GM12878 (cell line): Measurements from ENCODE around the gene MATN3. TPM values are rescaled to one million over a fixed set of nuclear protein-coding genes. Genes with fewer than 3 reads are reported as not detected.

Experiments used
- ATAC-seq: fragments of 200-7000 bp; cut with Tn5 transposase; 3 replicates; pipeline ENCODE4 v1.9.1; 2020; ENCODE audit warnings: mild to moderate bottlenecking, moderate library complexity
- BruUV-seq: library from RNA; stranded (reverse); fragments of 400-500 nt; replicated peaks from 2 replicates; lab custom pipeline; 2021; lab: Mats Ljungman, UMichigan
- CTCF ChIA-PET: fragments of 300-600 bp; sonication (Branson Sonifier 250); formaldehyde crosslinking; extraction: SDS; loops from one replicate; lab custom pipeline; 2021; ENCODE audit warnings: inconsistent platforms; lab: Yijun Ruan, JAX
- POLR2A ChIA-PET: fragments of 350-600 bp; formaldehyde crosslinking; extraction: SDS; loops from one replicate; lab custom pipeline; 2021; ENCODE audit warnings: inconsistent platforms; lab: Charles Lee
- RAD21 ChIA-PET: fragments of 300-600 bp; sonication (Branson Sonifier 250); formaldehyde crosslinking; loops from one replicate; lab custom pipeline; 2023; ENCODE audit warnings: antibody characterized with exemption; ENCODE audit not compliant: unreplicated experiment; lab: Charles Lee
- SMC1A ChIA-PET: fragments of 300-600 bp; sonication (Branson Sonifier 250); formaldehyde crosslinking; loops from one replicate; lab custom pipeline; 2023; ENCODE audit not compliant: unreplicated experiment, uncharacterized antibody; lab: Charles Lee
- DNase-seq: peaks from one replicate; pipeline ENCODE4 v3.0.0-alpha.2; 2011; ENCODE audit warnings: low read depth, low spot score
- FAIRE-seq: peaks from 3 replicates; lab custom pipeline; 2011; peaks lifted over from hg19 to GRCh38; lab: Jason Lieb, UNC
- H2AFZ ChIP-seq: 2 replicates; pipeline ENCODE4 v1.6.0; 2011; ENCODE audit warnings: low read depth, low read length, control low read depth; ENCODE audit not compliant: control insufficient read depth
- H3K27ac ChIP-seq: 2 replicates; pipeline ENCODE4 v1.5.1; 2011; ENCODE audit warnings: control low read depth; ENCODE audit not compliant: control insufficient read depth, insufficient read depth
- H3K27me3 ChIP-seq, 2 experiments: replicated peaks in 1 of 2; 2 replicates each; pipeline versions ENCODE4 v1.6.0 to v1.6.1; 2011; ENCODE audit warnings: low read length in 1 of 2; ENCODE audit not compliant: control insufficient read depth in 2 of 2, insufficient read depth in 2 of 2
- H3K36me3 ChIP-seq, 2 experiments: 2 replicates each; pipeline ENCODE4 v1.5.1; 2011; ENCODE audit warnings: low read length in 1 of 2; ENCODE audit not compliant: control insufficient read depth in 2 of 2, insufficient read depth in 2 of 2
- H3K4me1 ChIP-seq: 2 replicates; pipeline ENCODE4 v1.6.1; 2011; ENCODE audit warnings: mild to moderate bottlenecking, low read length, moderate library complexity, mixed read lengths; ENCODE audit not compliant: control insufficient read depth, insufficient read depth
- H3K4me2 ChIP-seq: 2 replicates; pipeline ENCODE4 v1.6.0; 2011; ENCODE audit warnings: control low read depth; ENCODE audit not compliant: control insufficient read depth, insufficient read depth
- H3K4me3 ChIP-seq: fragments of 200-600 bp; sonication (generic); 2 replicates; pipeline ENCODE4 v1.5.1; 2016
- H3K79me2 ChIP-seq: 2 replicates; pipeline ENCODE4 v1.6.0; 2011; ENCODE audit warnings: low read length; ENCODE audit not compliant: control insufficient read depth, insufficient read depth
- H3K9ac ChIP-seq: 2 replicates; pipeline ENCODE4 v1.8.0; 2011; ENCODE audit warnings: low read length, control low read depth, mixed read lengths; ENCODE audit not compliant: control insufficient read depth, insufficient read depth
- H3K9me3 ChIP-seq: replicated peaks from 3 replicates; pipeline ENCODE4 v1.5.1; 2011; ENCODE audit warnings: mild to moderate bottlenecking, low read length; ENCODE audit not compliant: control insufficient read depth, insufficient read depth
- H4K20me1 ChIP-seq: 2 replicates; pipeline ENCODE4 v1.6.0; 2011; ENCODE audit not compliant: control insufficient read depth, insufficient read depth
- BMI1 ChIP-seq: fragments of 450-650 bp; IDR thresholded peaks from 2 replicates; pipeline ENCODE4 v1.6.1; 2016; ENCODE audit warnings: mild to moderate bottlenecking, moderate library complexity, borderline replicate concordance
- CHD4 ChIP-seq: fragments of 200-600 bp; sonication (generic); IDR thresholded peaks from 2 replicates; pipeline ENCODE4 v1.6.1; 2016; ENCODE audit warnings: mild to moderate bottlenecking
- NFXL1 ChIP-seq: fragments of 450-650 bp; IDR thresholded peaks from 2 replicates; pipeline ENCODE4 v1.6.1; 2017; ENCODE audit warnings: antibody characterized with exemption, mild to moderate bottlenecking, borderline replicate concordance
- NFYA ChIP-seq: IDR thresholded peaks from 2 replicates; pipeline ENCODE4 v1.6.1; 2011; ENCODE audit warnings: low read depth, mild to moderate bottlenecking, low read length, improper control_type of control experiment, borderline replicate concordance
- NFYB ChIP-seq: IDR thresholded peaks from 2 replicates; pipeline ENCODE4 v1.6.1; 2011; ENCODE audit warnings: low read depth, mild to moderate bottlenecking, low read length, improper control_type of control experiment, moderate library complexity; ENCODE audit not compliant: insufficient read depth
- PML ChIP-seq: IDR thresholded peaks from 2 replicates; pipeline ENCODE4 v1.6.1; 2012; ENCODE audit warnings: low read length, inconsistent platforms
- RAD21 ChIP-seq: IDR thresholded peaks from 2 replicates; pipeline ENCODE4 v1.6.1; 2011; ENCODE audit warnings: mild to moderate bottlenecking, low read depth, low read length, moderate library complexity; ENCODE audit not compliant: insufficient read depth
- RBBP5 ChIP-seq: fragments of 200-600 bp; sonication (generic); conservative IDR thresholded peaks from 2 replicates; pipeline ENCODE4 v1.6.1; 2016
- SIN3A ChIP-seq: IDR thresholded peaks from 2 replicates; pipeline ENCODE4 v1.6.1; 2012; ENCODE audit warnings: low read depth, low read length, improper control_type of control experiment
- WGBS: methylation state at CpG from one replicate; pipeline ENCODE4 v1.1.6; 2016; ENCODE audit warnings: low lambda C conversion rate; ENCODE audit not compliant: insufficient replicate concordance, insufficient coverage; ENCODE audit errors: missing lambda C conversion rate; 5-methylcytosine and 5-hydroxymethylcytosine counted together
- in situ Hi-C: fragments of 300-500 bp; cut with MboI; formaldehyde crosslinking; loops from 9 replicates; pipeline ENCODE4 v1.14.3; 2018; ENCODE audit warnings: mixed read lengths
- intact Hi-C: fragments of 100-400 bp; cut with micrococcal nuclease; formaldehyde crosslinking; loops from one replicate; pipeline ENCODE4 v1.14.2; 2022; ENCODE audit not compliant: unreplicated experiment
- polyA plus RNA-seq, 11 experiments: library from polyadenylated mRNA; depleted of rRNA in 4 of 11; unstranded in 6 of 11; stranded (reverse) in 5 of 11; fragments of >200 nt; fragmentation: Nextera tagmentation in 4 of 11; fragmentation: Illumina TruSeq in 1 of 11; extraction: Ambion mirVana in 4 of 11; extraction: Trizol in 1 of 11; gene quantifications; 1 replicate in 1 of 11; 2 replicates in 10 of 11; pipeline versions ENCODE4 v1.2.1 to v1.2.3, GENCODE V29; 2011 to 2016; ENCODE audit warnings: inconsistent platforms in 2 of 11, missing spikeins in 2 of 11, low read depth in 1 of 11
- total RNA-seq, 4 experiments: library from RNA; depleted of rRNA in 3 of 4; stranded (reverse); fragments of >200 nt in 3 of 4; fragmentation: Illumina TruSeq in 1 of 4; extraction: Trizol in 1 of 4; gene quantifications; 2 replicates each; pipeline versions ENCODE4 v1.2.1 to v1.2.3, GENCODE V29; 2013 to 2021
- TF ChIP-seq, protein P1 (sequence below), 3 experiments: IDR thresholded peaks in 2 of 3; conservative IDR thresholded peaks in 1 of 3; 2 replicates each; pipeline ENCODE4 v1.5.1; 2011; ENCODE audit warnings: low read depth in 3 of 3, low read length in 3 of 3, mild to moderate bottlenecking in 3 of 3, control low read depth in 2 of 3, moderate library complexity in 2 of 3, inconsistent platforms in 1 of 3, mixed read lengths in 1 of 3; ENCODE audit not compliant: control insufficient read depth in 2 of 3, insufficient read depth in 1 of 3; ENCODE audit errors: extremely low read depth in 1 of 3
- TF ChIP-seq, protein P2 (sequence below): fragments of 150-350 bp; IDR thresholded peaks from 2 replicates; pipeline ENCODE4 v1.6.1; 2014; ENCODE audit warnings: mild to moderate bottlenecking, low read depth, low read length
- TF ChIP-seq, protein P3 (sequence below): fragments of 450-650 bp; IDR thresholded peaks from 2 replicates; pipeline ENCODE4 v1.6.1; 2017; ENCODE audit warnings: mild to moderate bottlenecking, moderate library complexity

MATN3 gene
- total and polyA plus RNA-seq, 10 of the 15 experiments (the other 5 are each of a cell fraction or from before 2014, with no cell fraction given), result 0.09 TPM; not detected in 9

DNA sequence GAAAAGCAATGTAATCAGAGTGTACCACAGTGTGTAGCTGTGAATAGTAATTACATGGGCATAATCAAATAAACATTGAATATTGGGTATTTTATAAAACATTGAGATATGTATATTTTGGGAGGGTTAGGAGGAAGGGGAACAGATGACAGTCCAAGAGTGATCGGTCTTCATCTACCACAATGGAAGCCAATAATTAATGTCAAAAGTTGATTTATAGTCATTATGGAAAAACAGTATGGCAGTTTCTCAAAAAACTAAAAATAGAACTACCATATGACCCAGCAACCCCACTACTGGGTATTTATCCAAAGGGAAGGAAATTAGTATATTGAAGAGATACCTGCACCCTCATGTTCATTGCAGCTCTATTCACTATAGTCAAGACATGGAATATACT is 44.8 kb upstream of the MATN3 start:
- ChIA-PET CTCF (interaction anchor here (1.2 kb wide), 1 partner anchor 269 kb away, joined by 3 read pairs; no protein-coding TSS in a partner anchor), RAD21 (interaction anchor here (0.9 kb wide), 1 partner anchor 9 kb away, joined by 3 read pairs; no protein-coding TSS in a partner anchor), SMC1A (interaction anchor here (2.2 to 2.8 kb wide), 2 partner anchors 12 to 29 kb away, joined by 5 to 7 read pairs; no protein-coding TSS in a partner anchor), POLR2A (no interaction called here)
- ATAC-seq (no peak), DNase-seq (no peak), FAIRE-seq (no peak)
- no peak overlapping the region for H3K27ac ChIP-seq
- no peaks in the 10 kb centered on the region for H4K20me1 ChIP-seq
- no peaks in the 10 kb centered on the region; the same call in 2 of the 3 replicates for H3K9me3 ChIP-seq
- H3K27me3 ChIP-seq, result no peaks in the 10 kb centered on the region; a peak in 1 of 4 replicates
- WGBS, result 41% methylated on average over 1 of the region's 1 CpG
- no peak overlapping the region for H3K4me2 ChIP-seq
- H3K79me2 ChIP-seq, result no peaks in the 10 kb centered on the region
- H3K36me3 ChIP-seq, result no peaks in the 10 kb centered on the region
- intact Hi-C loops, result no loop called here
- H3K4me3 ChIP-seq, result no peak overlapping the region
- no peak overlapping the region for H3K9ac ChIP-seq
- no peak overlapping the region for H2AFZ ChIP-seq
- TF ChIP-seq, protein P1, sequence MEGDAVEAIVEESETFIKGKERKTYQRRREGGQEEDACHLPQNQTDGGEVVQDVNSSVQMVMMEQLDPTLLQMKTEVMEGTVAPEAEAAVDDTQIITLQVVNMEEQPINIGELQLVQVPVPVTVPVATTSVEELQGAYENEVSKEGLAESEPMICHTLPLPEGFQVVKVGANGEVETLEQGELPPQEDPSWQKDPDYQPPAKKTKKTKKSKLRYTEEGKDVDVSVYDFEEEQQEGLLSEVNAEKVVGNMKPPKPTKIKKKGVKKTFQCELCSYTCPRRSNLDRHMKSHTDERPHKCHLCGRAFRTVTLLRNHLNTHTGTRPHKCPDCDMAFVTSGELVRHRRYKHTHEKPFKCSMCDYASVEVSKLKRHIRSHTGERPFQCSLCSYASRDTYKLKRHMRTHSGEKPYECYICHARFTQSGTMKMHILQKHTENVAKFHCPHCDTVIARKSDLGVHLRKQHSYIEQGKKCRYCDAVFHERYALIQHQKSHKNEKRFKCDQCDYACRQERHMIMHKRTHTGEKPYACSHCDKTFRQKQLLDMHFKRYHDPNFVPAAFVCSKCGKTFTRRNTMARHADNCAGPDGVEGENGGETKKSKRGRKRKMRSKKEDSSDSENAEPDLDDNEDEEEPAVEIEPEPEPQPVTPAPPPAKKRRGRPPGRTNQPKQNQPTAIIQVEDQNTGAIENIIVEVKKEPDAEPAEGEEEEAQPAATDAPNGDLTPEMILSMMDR (IDR thresholded peaks at IDR 0.05 in 2 of 3, conservative IDR thresholded peaks at IDR 0.05 in 1 of 3; ENCODE audit: control insufficient read depth in 2 of 3, extremely low read depth in 1 of 3, insufficient read depth in 1 of 3, low read depth in 3 of 3, low read length in 3 of 3), result no peak
- TF ChIP-seq NFYA (no peak), CHD4 (no peak), RAD21 (no peak), BMI1 (no peak), NFXL1 (no peak), PML (no peak), RBBP5 (no peak), NFYB (no peak), SIN3A (no peak)
- TF ChIP-seq, protein P2, sequence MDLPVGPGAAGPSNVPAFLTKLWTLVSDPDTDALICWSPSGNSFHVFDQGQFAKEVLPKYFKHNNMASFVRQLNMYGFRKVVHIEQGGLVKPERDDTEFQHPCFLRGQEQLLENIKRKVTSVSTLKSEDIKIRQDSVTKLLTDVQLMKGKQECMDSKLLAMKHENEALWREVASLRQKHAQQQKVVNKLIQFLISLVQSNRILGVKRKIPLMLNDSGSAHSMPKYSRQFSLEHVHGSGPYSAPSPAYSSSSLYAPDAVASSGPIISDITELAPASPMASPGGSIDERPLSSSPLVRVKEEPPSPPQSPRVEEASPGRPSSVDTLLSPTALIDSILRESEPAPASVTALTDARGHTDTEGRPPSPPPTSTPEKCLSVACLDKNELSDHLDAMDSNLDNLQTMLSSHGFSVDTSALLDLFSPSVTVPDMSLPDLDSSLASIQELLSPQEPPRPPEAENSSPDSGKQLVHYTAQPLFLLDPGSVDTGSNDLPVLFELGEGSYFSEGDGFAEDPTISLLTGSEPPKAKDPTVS, result no peak
- TF ChIP-seq, protein P3, sequence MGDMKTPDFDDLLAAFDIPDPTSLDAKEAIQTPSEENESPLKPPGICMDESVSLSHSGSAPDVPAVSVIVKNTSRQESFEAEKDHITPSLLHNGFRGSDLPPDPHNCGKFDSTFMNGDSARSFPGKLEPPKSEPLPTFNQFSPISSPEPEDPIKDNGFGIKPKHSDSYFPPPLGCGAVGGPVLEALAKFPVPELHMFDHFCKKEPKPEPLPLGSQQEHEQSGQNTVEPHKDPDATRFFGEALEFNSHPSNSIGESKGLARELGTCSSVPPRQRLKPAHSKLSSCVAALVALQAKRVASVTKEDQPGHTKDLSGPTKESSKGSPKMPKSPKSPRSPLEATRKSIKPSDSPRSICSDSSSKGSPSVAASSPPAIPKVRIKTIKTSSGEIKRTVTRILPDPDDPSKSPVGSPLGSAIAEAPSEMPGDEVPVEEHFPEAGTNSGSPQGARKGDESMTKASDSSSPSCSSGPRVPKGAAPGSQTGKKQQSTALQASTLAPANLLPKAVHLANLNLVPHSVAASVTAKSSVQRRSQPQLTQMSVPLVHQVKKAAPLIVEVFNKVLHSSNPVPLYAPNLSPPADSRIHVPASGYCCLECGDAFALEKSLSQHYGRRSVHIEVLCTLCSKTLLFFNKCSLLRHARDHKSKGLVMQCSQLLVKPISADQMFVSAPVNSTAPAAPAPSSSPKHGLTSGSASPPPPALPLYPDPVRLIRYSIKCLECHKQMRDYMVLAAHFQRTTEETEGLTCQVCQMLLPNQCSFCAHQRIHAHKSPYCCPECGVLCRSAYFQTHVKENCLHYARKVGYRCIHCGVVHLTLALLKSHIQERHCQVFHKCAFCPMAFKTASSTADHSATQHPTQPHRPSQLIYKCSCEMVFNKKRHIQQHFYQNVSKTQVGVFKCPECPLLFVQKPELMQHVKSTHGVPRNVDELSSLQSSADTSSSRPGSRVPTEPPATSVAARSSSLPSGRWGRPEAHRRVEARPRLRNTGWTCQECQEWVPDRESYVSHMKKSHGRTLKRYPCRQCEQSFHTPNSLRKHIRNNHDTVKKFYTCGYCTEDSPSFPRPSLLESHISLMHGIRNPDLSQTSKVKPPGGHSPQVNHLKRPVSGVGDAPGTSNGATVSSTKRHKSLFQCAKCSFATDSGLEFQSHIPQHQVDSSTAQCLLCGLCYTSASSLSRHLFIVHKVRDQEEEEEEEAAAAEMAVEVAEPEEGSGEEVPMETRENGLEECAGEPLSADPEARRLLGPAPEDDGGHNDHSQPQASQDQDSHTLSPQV, result no peak
- no TSS peak for BruUV-seq
- in situ Hi-C loops, result no loop called here
- H3K4me1 ChIP-seq, result 0 out of 2 replicates have a peak, but pooled peaks cover 4% of the 10 kb centered on the region
